GF-D8 (cell line): ENCODE data around the gene LCN1.
"Not testable (repeated sequence)": the region's sequence is repeated elsewhere in the genome, so short reads cannot be mapped to it uniquely, and the experiment has no call there.

Experiments
- DNase-seq: peaks from one replicate; lab custom pipeline; 2025; lab: John Stamatoyannopoulos, UW

LCN1 gene

DNA sequence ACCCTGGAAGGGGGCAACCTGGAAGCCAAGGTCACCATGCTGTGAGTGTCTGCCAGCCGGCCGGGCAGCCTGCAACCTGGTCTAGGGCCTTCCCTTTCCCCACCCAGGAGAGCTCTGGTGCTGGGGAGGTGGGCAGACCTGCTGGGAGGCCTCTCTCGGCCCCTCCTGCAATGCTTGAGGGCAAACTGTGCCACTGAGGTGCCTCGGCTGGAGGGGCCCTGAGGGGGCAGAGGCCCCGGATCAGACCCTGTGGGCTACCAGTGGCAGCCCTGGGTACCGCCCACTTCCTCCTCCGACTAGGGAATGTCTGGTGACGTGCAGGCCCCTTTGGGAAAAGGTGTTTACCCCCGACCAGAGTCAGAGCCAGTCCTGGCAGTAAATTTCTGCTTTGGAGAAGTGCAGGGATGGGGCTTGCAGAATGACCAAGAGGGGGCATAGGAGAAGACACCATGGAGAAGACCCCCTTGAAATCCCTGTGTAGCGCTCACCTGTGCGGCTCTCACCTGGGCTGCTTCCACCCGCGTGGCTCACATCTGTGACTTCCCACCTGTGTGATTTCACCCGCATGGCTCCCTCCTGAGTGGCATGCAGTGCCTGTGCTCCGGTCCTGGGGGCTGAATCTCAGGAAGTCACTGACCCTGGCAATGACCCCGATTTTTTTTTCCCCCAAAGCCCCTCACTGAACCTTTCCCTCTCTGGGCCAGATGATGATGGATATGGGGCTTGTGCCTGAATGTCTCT lies 1.1 kb downstream of the LCN1 start:
- no peak for DNase-seq

DNA sequence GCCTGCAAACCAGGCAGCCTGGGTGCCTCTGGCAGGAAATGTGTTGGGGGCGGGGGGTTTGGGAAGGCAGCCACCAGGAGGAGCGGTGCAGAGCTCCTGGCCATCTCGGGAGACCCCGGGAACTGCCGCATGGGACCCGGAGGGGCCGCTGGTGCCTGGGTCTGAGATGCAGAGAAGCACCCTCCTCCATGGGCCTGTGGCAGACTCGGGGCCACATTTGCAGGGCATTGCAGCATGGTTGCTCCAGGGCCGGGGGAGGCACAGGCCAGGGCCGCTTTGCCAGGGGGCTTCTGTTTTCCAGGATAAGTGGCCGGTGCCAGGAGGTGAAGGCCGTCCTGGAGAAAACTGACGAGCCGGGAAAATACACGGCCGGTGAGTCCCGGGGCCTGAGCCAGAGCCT lies 1.7 kb downstream of the LCN1 start:
- no peak for DNase-seq

DNA sequence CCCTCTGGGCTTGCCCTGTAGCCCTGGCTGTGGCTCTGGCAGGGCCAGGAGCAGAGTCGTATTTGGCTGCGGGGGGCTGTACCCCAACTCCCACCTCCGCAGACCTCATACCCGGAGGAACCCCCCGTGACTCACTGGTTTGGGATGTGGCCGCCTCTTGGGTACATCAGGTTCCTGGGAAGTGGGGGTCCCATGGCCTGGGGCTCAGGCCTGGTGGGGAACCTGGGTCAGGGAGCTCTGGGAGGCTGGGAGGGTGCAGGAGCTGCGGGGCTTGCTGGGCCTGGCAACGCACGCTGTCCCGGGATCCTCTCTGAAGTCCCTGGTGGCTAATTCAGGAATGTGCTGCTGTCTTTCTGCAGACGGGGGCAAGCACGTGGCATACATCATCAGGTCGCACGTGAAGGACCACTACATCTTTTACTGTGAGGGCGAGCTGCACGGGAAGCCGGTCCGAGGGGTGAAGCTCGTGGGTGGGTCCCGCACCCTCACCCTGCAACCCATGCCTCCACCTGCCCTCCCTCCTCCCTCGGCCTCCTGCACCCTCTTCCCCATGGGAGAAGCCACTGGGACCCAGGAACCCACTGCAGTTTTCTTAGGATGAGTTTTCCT lies 2.4 kb downstream of the LCN1 start:
- no peak for DNase-seq

DNA sequence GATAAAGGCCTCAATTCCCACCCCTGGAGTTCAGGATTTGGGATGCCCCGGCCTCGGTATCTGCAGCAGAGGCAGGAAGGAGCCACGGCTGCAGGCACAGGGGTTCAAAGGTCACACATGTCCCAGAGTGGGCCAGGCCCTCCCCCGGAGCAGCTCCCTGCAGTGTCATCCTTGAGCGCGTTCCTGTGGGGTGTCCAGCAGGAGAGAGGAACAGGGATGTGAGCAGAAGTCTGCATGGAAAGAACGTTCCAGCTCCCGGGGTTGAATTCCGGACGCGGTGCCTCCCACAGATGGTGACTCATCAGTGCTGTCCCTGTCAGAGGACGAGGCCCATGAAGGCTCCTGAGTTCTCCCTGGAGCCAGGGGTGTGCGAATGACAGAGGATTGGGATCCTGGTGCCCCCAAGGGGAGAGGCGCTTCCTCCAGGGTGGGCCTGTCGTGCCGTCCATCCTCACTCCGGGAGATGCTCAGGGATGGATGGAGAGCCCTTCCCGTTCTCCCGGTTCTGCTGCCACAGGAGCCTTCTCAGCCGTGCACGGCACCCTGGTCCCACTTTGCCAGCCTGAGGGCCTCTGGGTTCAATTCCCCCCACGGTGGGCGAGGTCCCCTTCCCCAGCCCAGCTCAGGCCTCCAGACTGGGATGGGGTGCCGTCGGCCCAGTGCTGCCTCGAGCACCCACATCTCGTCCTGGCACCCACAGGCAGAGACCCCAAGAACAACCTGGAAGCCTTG lies 3.1 kb downstream of the LCN1 start:
- no peak for DNase-seq

DNA sequence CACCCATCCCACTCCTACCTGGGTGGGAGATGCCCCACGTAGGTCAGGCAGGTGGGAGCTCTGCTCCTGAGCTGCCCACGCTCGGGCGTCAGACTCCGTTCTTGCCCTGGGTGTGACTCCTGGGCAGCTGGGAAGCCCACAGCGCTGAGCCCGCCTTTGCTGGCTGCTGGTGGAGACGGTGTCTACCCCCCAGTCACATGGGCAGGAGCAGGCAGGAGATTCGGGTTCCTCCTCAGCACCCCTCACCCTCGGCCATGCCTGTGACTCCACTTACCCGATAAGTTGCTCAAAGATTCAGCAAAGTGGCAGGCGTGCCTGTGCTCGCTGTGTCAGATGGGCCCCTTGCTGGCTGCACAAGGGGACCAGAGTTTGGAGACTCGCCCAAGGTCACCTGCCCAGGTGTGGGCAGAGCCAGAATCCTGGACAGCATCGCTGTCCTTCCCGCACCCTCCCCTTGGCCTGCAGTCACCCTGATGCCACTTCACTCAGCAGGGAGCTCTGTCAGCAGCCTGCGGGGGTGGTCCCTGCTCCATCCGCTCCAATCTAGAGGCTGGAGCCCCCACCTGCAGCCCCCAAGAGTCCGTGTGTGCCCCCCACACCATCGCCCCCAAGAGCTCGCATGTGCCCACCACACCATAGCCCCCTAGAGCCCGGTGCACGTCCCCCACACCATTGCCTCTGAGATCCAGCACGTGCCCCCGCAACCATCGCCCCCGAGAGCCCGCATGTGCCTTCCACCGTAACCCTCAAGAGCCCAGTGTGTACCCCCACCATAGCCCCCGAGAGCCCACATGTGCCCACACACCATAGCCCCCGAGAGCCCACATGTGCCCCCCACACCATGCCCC lies 4.2 kb downstream of the LCN1 start:
- DNase-seq: no peak

DNA sequence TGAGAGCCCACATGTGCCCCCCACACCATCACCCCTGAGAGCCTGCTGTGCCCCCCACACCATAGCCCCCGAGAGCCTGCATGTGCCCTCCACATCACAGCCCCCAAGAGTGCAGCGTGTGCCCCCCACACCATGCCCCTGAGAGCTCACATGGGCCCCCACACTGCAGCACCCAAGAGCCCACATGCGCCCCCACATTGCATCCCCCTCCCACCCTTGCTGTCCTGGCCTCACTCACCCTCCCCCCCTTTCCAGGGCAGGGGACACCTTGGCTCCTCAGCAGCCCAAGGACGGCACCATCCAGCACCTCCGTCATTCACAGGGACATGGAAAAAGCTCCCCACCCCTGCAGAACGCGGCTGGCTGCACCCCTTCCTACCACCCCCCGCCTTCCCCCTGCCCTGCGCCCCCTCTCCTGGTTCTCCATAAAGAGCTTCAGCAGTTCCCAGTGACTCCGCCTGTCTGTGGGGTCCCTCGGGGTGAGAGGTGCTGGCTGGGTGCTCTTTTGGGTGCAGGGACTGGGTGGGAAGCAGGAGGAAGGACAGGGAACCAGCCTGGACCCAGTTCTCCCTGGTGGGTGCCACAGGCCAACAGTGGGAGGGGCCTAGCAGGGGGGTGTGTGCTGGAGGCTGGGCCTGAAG lies 5.0 kb downstream of the LCN1 start:
- no peak for DNase-seq

DNA sequence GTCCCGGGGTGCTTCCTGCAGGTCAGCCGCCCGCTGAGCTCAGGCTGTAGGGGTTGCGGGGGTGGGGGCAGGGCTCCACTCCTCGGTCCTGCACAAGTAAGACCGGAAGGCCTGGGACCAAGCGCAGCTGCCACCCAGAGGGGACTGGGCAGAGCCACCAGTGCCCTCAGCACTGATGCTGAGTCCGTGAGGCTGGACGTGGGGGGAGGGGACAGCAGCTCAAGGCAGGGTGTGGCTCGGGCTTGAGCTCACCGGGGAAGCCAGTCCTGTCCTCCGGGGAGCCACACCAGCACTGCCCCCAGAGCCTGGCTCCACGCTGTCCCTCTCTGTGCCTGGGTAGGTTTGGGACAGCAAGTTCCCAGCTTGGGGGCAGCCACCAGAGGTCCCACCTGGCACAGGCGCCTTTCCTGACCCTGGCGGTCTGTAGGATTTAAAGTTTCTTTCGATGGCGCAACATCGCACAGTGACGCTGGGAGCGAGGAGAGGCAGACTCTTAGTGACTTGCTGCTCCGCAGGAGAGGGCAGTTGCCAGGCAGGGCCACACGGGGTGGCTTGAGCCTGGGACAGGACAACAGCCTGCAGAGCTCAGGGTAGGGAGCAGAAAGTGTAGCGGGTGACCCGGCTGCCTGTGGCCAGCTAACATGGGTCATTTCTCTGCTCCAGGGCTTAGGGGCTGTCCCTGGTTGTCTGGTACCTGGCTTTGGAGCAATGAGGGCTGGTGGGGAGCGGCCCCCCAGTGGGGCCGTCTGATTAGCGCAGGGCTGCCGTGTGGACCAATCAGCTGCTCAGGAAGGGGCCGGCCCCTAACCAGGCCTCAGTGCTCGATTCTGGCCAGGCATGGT lies 5.7 kb downstream of the LCN1 start:
- DNase-seq: no peak

DNA sequence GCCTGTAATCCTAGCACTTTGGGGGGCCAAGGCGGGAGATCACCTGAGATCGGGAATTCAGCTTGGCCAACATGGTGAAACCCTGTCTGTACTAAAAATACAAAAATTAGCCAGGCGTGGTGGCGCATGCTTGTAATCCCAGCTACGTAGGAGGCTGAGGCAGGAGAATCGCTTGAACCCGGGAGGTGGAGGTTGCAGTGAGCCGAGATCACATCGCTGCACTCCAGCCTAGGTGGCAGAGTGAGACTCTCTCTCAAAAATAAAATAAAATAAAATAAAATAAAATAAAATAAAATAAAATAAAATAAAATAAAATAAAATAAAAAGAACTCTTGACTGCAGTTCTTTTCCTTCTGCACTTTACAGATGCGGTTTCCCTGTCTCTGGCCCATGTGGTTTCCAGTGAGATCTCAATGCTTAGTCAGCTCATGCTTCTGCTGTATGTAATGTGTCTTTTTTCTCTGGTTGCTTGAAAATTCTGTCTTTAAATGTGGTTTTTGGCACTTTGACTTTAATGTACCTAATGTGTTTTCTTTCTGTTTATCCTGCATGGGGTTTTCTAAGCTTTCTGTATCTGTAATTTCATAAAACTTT lies 7.7 kb downstream of the LCN1 start:
- not testable (repeated sequence) for DNase-seq

DNA sequence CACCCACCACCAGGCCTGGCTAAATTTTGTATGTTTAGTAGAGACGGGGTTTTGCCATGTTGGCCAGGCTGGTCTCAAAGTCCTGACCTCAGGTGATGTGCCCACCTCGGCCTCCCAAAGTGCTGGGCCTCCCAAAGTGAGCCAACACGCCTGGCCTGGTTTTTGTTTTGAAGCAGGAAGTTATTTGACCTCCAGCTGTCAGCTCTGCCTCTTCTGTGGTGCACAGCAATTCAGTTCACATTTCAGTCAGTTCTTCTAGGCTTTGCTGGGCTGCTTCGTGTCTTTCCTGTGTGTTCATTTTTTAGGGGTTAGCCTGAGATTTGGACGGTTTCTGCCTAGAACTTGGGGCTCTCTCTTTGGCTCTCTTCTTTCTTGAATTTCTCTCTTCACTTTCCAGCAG lies 8.9 kb downstream of the LCN1 start:
- DNase-seq: no peak

DNA sequence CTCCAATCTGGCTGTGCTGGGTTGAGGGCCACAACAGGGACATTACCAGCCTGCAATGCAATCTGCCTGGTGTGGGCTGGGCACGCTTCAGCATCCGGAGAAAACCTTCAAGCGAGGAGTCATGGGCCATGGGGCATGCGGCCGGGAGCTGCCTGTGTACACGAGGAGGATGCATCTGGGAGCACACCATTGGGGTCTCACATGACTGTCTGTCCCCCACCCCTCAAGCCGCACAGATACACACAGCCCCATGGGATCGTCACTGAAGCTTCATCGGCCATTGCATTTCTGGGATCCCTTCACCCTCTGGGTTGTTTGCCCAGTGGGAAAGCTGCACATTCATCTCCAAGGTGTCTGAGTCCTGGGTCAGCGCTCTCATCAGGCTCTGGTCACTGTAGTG lies 9.9 kb downstream of the LCN1 start:
- no peak for DNase-seq

DNA sequence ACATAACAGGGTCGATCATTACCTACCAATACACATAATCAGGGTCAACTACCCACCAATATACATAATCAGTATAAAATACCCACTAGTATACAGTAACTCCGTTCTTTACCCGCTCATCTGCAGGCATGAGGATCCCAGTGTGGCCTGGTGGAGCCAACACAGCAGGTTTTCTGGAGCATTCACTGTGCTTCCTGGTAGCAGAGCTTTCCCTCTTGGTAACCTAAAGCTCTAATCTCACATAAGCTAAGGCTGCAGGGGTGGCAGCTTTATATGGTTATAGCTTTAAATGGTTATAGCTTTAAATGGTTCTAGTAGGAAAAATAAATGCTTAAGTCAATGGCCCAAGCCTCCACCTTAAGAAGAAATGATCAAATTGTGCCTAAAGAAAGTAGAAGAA lies 11.9 kb downstream of the LCN1 start:
- no peak for DNase-seq

DNA sequence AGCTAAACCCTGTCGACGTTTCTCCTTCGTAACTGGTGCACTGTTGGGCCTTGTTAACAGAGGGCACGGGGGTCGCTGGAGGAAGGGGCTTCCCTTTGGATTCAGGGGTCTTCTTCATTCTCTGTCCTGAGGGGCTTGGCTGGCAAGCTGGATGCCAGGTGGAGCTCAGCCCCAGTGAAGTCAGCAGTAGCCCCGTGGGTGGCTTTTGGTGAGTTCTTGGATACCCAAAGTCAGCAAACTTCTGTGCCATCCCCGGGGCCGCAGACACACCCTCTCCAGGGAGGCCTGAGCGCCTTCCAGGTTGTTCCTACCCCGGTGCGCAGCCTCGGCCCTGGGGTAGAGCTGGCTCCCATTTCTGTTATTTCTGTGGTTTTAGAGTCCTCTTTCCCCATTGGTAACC lies 12.4 kb downstream of the LCN1 start:
- DNase-seq: no peak

DNA sequence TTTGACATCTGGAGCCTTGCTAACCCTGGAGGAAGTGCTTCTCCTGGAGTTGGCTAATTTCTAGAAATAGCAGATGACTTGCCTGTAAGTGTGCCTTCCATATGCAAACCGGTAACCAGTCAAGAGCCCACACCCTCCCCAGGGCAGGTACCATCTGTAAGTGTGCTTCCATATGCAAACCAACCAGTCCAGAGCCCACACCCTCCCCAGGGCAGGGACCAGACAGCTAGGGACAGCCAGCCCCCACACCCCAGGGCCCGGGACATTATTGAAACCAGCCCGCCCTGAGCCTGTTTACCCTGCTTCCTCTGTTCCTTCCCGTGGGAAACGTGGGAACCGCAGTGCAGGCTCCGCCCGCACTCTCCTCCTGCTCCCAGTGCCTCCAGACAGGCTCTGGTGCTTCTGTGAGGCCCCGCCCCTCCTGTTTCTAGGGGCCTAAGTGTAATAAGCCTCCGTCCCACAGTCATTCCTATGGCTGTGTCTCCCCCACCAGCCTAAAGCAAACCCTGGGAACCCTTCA lies 13.0 kb downstream of the LCN1 start:
- DNase-seq: not testable (repeated sequence)

DNA sequence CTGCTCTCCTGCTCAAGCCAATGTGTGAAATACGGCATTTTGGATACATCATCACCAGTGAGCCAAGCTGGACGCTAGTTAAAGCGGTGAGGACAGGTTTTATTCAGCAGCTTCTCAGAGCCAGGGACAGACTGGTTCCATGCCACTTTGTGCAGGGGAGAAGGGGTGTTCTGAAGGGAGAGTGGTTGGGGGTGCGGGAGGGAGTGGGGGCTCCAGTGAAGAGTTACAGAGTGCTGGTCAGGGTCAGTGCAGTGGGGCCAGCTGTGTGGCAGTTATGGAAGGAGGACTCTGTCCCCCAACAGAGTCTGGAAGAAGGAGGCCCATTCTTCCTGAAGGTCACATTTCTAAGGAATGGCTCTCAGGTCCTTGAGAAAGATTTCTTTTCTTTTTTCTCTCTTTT lies 13.6 kb downstream of the LCN1 start:
- not testable (repeated sequence) for DNase-seq

DNA sequence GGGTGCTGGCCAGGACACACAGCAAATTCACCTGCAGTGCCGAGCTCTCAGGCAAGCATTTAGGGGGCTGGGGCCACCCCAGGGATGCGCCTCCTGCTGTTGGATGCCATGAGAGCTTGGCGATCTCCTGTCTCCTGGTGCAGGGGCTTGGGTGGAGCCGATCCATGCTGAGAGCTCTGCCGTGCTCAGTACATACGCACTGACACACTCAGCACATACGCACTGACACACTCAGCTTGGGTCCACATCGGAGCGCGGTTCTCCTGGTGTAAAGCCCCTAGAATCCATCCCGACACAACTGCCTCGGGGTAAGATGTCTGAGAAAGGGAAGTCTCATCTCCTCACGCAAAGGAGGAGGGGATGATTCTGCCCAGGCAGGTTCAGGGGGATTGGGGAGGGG lies 14.4 kb downstream of the LCN1 start:
- not testable (repeated sequence) for DNase-seq

DNA sequence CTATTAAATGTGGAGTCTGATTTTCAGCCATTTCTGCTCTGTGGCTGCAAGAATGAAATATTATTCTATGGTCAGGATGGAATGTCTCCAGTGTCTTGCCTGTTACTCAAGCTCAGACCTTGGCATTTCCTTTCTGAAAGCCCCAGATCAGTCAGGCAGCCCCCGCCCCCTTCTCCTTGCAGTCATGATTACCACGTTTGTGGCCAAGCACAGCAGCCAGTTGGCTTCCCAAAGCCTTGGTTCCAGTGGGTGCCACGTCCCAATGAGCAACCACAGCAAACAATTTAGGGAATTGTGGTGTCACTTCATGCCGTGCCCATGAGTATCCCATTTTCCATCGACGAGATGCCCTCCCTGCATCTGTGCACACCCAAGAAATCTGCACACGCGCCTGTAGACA lies 15.0 kb downstream of the LCN1 start:
- no peak for DNase-seq

DNA sequence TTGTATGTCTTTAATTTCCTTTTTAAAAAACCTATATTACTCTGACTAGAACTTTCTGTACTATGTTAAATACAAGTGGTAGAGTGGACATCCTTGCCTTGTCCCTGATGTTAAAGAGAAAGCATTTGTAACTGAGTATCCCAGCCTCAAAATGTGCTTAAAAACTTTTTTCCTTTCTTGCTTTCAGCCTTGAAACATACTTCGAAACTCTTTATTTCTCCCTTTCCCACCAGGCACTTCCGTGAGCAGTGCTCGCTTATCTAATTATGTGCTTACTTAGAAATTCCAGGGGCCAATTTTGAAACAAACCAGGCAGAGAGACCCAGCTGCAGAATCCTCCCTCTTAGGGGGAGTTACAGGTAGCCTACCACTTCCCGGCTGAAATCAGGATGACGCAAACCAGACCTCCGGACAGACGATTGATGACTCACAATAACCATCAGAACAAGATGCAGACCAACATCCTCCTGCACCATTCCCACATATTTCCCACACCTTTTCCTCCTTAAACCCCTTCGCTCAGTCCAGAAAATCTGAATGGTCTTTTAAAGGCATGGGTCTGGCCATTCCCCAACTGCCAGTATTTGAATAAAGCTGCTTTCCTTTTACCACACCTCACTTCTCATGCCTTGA lies 22.1 kb downstream of the LCN1 start:
- DNase-seq: not testable (repeated sequence)

DNA sequence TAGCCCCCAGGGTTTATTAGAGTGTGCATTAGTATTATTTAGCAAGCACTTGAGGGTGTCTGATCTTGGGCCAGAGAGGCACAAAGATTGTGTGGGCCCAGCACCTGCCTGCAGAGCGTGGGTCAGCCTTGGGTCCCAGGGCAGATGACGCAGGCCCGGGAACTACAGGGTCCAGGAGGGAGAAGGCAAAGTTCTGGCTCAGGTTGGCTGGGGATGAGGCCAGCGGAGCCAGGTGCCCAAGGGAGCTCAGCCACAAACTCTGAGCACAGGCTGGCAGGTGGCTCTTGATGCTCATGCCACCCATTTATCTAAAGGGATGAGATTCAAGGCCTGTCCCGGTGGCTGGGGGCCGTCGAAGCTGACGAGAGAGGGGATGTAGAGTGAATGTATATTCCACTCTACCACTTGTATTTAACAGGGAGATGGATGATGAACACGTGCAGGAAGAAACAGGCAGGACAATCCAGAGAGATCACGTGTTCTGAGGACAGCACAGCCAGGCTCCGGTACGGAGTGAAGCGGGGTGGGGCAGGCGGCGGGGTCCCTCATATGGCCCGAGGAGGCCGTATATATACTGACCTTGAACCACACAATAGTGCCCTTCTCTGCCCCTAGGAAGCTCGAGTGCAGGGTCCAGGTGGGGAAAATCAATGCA lies 23.9 kb downstream of the LCN1 start:
- DNase-seq: no peak

DNA sequence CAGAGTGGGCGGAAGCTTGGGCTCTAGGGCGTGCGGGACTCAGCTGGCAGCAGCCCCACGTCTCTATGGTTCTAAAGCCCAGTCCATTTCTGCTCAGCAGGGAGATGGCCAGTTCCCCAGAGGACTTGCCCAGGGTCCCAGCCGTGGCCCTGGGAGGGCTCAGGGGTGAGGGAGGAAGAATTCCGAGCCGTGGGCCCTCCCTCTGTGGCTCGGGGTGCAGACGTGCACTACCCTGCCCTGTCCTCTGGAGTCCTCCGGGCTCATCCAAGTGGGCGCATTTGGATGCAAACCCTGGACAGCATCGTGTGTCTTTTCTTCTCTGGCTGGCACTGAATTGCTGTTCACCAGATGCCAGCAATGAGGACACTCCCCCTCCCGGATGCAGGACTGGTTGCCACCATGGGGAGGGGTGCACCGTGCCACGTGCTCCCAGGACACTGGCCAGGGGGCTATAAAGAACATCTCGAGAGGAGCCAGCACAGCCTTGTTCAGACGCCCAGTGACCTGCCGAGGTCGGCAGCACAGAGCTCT lies 24.5 kb downstream of the LCN1 start, which contains the start of gene OBP2A:
Gene OBP2A (plus strand): TSS at position 481 of the 531 bp plus-strand sequence. CDS start 55 bp downstream, outside the sequence.
- DNase-seq: not testable (repeated sequence)
